SU-DHL-6 (cell line): ENCODE data around the gene SPON2.
"Not testable (repeated sequence)": the region's sequence is repeated elsewhere in the genome, so short reads cannot be mapped to it uniquely, and the experiment has no call there.

Experiments used
- H2AFZ ChIP-seq: fragments of 200-600 bp; sonication (generic); 2 replicates; pipeline ENCODE4 v1.6.1; 2014; ENCODE audit warnings: low read depth, mild to moderate bottlenecking, moderate library complexity, mixed read lengths, antibody characterized with exemption, low read length; ENCODE audit not compliant: severe bottlenecking
- H3F3A ChIP-seq: fragments of 200-600 bp; shearing (Covaris generic); 2 replicates; pipeline ENCODE4 v1.6.0; 2016; ENCODE audit warnings: antibody characterized with exemption, mild to moderate bottlenecking; ENCODE audit not compliant: insufficient read depth
- H3K27ac ChIP-seq: fragments of 200-600 bp; sonication (generic); 2 replicates; pipeline ENCODE4 v1.5.1; 2016; ENCODE audit warnings: low read depth, mild to moderate bottlenecking, low read length, moderate library complexity, mixed read lengths
- H3K27me3 ChIP-seq: fragments of 200-600 bp; sonication (generic), shearing (Covaris generic); 2 replicates; pipeline ENCODE4 v1.6.0; 2014; ENCODE audit warnings: mild to moderate bottlenecking, low read length
- H3K36me3 ChIP-seq: fragments of 200-600 bp; sonication (generic); 2 replicates; pipeline ENCODE4 v1.6.1; 2014; ENCODE audit warnings: mild to moderate bottlenecking, low read length, mixed read lengths
- H3K4me2 ChIP-seq: fragments of 300-600, 200-600 bp; shearing (Covaris generic), sonication (generic); 2 replicates; pipeline ENCODE4 v1.6.0; 2014; ENCODE audit warnings: low read length, low read depth, mild to moderate bottlenecking; ENCODE audit not compliant: poor library complexity, severe bottlenecking
- H3K4me3 ChIP-seq: fragments of 200-600 bp; sonication (generic); 2 replicates; pipeline ENCODE4 v1.5.1; 2014; ENCODE audit warnings: antibody characterized with exemption, low read length, mild to moderate bottlenecking, mixed read lengths; ENCODE audit not compliant: insufficient read depth, poor library complexity, severe bottlenecking
- H3K79me2 ChIP-seq: fragments of 200-600 bp; sonication (generic); 2 replicates; pipeline ENCODE4 v1.6.1; 2014; ENCODE audit warnings: mild to moderate bottlenecking, low read length, moderate library complexity; ENCODE audit not compliant: insufficient read depth
- H3K9ac ChIP-seq: fragments of 200-600 bp; sonication (generic); 2 replicates; pipeline ENCODE4 v1.7.0; 2014; ENCODE audit warnings: mild to moderate bottlenecking, low read length
- H3K9me2 ChIP-seq: fragments of 200-600 bp; sonication (generic); replicated peaks from 2 replicates; pipeline ENCODE4 v1.6.1; 2014; ENCODE audit warnings: low read length; ENCODE audit not compliant: insufficient read depth
- H3K9me3 ChIP-seq: fragments of 200-600 bp; sonication (generic); 2 replicates; pipeline ENCODE4 v1.6.1; 2014; ENCODE audit warnings: low read length, mixed read lengths; ENCODE audit not compliant: insufficient read depth
- H4K20me1 ChIP-seq: fragments of 200-600 bp; sonication (generic); 2 replicates; pipeline ENCODE4 v1.6.1; 2014; ENCODE audit warnings: low read depth, mild to moderate bottlenecking, antibody characterized with exemption, low read length, moderate library complexity, mixed read lengths
- EZH2phosphoT487 ChIP-seq: fragments of 200-600 bp; sonication (generic), shearing (Covaris generic); conservative IDR thresholded peaks from 2 replicates; pipeline ENCODE4 v1.6.1; 2018; ENCODE audit warnings: mild to moderate bottlenecking, antibody characterized with exemption, low read length, moderate library complexity, mixed read lengths
- TF ChIP-seq, protein P1 (sequence below): fragments of 200-600 bp; sonication (generic); IDR thresholded peaks from one replicate; pipeline ENCODE4 v1.5.1; 2017; ENCODE audit warnings: antibody characterized with exemption, mild to moderate bottlenecking, low read length, moderate library complexity; ENCODE audit not compliant: insufficient read depth, poor library complexity, severe bottlenecking

SPON2 gene

DNA sequence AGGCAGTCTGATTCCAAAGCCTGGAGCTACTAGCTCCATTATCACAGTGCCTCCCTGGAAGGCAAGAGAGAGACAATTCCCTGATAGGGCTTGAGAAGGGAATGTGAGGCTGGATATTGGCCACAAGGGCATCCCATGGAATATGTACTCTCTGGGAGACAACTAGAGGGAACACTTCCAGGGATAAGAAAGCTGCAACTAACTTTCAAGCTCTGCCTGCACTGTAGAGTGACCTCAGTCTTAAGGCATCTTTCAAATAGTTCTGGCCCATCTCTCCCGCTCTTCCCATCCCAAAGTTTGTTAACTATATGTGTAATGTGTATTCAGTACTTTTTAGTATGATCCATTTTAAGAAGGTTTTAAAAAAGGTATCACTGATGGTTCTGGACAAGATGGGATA lies 45.9 kb downstream of the SPON2 start:
- Histone ChIP-seq H3K9ac (no peak overlapping the region), H3K9me2 (no peaks in the 10 kb centered on the region), H3K79me2 (no peaks in the 10 kb centered on the region), H2AFZ (no peak overlapping the region), H3K27ac (no peak overlapping the region), H3F3A (no peaks in the 10 kb centered on the region), H3K4me3 (no peak overlapping the region), H3K36me3 (no peaks in the 10 kb centered on the region), H3K4me2 (no peak overlapping the region), H3K27me3 (no peaks in the 10 kb centered on the region), H4K20me1 (no peaks in the 10 kb centered on the region), H3K9me3 (no peaks in the 10 kb centered on the region)
- TF ChIP-seq, protein P1, sequence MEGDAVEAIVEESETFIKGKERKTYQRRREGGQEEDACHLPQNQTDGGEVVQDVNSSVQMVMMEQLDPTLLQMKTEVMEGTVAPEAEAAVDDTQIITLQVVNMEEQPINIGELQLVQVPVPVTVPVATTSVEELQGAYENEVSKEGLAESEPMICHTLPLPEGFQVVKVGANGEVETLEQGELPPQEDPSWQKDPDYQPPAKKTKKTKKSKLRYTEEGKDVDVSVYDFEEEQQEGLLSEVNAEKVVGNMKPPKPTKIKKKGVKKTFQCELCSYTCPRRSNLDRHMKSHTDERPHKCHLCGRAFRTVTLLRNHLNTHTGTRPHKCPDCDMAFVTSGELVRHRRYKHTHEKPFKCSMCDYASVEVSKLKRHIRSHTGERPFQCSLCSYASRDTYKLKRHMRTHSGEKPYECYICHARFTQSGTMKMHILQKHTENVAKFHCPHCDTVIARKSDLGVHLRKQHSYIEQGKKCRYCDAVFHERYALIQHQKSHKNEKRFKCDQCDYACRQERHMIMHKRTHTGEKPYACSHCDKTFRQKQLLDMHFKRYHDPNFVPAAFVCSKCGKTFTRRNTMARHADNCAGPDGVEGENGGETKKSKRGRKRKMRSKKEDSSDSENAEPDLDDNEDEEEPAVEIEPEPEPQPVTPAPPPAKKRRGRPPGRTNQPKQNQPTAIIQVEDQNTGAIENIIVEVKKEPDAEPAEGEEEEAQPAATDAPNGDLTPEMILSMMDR, result no peak
- TF ChIP-seq EZH2phosphoT487, result no peak

GRCh38 chr4:1125466-1125865 lies 46.9 kb downstream of the SPON2 start:
- not testable (repeated sequence) for H3K4me3 ChIP-seq, H3F3A ChIP-seq, H4K20me1 ChIP-seq, H3K27me3 ChIP-seq, H3K27ac ChIP-seq, H2AFZ ChIP-seq, H3K9me3 ChIP-seq, H3K79me2 ChIP-seq, H3K9me2 ChIP-seq, H3K36me3 ChIP-seq, H3K4me2 ChIP-seq, H3K9ac ChIP-seq

DNA sequence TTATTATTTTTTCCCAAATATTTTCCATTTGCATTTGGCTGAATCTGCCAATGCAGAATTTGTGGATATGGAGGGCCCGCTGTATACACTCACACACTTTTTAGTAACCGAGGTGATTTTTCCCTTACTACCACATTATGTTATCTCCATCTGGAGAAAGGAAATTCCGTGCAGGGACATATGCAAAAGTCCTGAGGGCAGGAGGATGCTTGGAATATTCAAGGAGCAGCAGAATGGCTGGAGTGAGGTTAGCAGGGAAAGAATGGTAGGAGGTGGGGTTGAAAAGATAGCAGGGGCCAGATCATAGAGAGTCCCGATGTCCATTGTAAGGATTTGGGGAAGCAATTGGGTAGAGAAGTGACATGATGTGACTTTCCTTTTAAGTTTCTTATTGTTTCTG lies 47.6 kb downstream of the SPON2 start:
- Histone ChIP-seq H3K4me2 (no peak overlapping the region), H3K79me2 (no peaks in the 10 kb centered on the region), H3K27me3 (no peaks in the 10 kb centered on the region), H3K9ac (no peak overlapping the region), H3K9me3 (no peaks in the 10 kb centered on the region), H3K36me3 (no peaks in the 10 kb centered on the region), H3F3A (no peaks in the 10 kb centered on the region), H3K9me2 (no peaks in the 10 kb centered on the region), H4K20me1 (no peaks in the 10 kb centered on the region), H3K4me3 (no peak overlapping the region), H2AFZ (no peak overlapping the region), H3K27ac (no peak overlapping the region)
- TF ChIP-seq, protein P1, result no peak
- TF ChIP-seq EZH2phosphoT487, result no peak

- TF ChIP-seq EZH2phosphoT487, result no peak
- TF ChIP-seq, protein P1, result no peak
- no peaks in the 10 kb centered on the region for H3K27me3 ChIP-seq
- no peaks in the 10 kb centered on the region for H3F3A ChIP-seq
- H3K9ac ChIP-seq, result no peak overlapping the region
- H3K79me2 ChIP-seq, result no peaks in the 10 kb centered on the region
- H3K4me2 ChIP-seq, result no peak overlapping the region
- H3K9me3 ChIP-seq, result no peaks in the 10 kb centered on the region
- H4K20me1 ChIP-seq, result no peaks in the 10 kb centered on the region
- no peaks in the 10 kb centered on the region for H3K36me3 ChIP-seq
- H3K9me2 ChIP-seq, result no peaks in the 10 kb centered on the region
- H2AFZ ChIP-seq, result no peak overlapping the region
- H3K4me3 ChIP-seq, result no peak overlapping the region
- no peak overlapping the region for H3K27ac ChIP-seq
Measured at GRCh38 chr4:1122505-1122904, 49.9 kb downstream of the SPON2 start.
